ENCODE results near the gene RBM33. TPM values are rescaled to one million over a fixed set of nuclear protein-coding genes. Genes with fewer than 3 reads are reported as not detected.
"Not testable (repeated sequence)": the region's sequence is repeated elsewhere in the genome, so short reads cannot be mapped to it uniquely, and the experiment has no call there.

RBM33 gene
- total RNA-seq, 1 donor, result 23.7 TPM

DNA sequence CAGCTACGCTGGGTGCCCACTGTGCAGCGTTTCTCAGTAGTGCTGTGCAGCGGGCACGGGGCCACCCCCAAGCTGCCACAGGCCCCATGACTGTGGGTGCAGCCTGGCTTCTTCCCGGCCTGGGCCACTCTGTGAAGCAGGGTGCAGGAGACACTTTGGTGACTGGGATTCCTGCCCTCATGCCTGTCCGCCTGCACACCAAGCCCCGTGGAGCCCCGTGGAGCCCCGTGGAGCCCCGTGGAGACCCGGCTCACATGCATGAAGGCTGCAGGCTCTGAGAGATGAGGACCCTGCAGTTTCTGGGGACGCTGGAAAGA lies 171.7 kb downstream of the RBM33 start:
- H3K4me3 ChIP-seq (ENCODE audit: low read depth, low read length), result no peak overlapping the region
- TF ChIP-seq, protein P1, sequence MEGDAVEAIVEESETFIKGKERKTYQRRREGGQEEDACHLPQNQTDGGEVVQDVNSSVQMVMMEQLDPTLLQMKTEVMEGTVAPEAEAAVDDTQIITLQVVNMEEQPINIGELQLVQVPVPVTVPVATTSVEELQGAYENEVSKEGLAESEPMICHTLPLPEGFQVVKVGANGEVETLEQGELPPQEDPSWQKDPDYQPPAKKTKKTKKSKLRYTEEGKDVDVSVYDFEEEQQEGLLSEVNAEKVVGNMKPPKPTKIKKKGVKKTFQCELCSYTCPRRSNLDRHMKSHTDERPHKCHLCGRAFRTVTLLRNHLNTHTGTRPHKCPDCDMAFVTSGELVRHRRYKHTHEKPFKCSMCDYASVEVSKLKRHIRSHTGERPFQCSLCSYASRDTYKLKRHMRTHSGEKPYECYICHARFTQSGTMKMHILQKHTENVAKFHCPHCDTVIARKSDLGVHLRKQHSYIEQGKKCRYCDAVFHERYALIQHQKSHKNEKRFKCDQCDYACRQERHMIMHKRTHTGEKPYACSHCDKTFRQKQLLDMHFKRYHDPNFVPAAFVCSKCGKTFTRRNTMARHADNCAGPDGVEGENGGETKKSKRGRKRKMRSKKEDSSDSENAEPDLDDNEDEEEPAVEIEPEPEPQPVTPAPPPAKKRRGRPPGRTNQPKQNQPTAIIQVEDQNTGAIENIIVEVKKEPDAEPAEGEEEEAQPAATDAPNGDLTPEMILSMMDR (IDR thresholded peaks at IDR 0.05; ENCODE audit: insufficient read depth, low read depth, low read length), result no peak
- no peak for DNase-seq (ENCODE audit: low read depth)

DNA sequence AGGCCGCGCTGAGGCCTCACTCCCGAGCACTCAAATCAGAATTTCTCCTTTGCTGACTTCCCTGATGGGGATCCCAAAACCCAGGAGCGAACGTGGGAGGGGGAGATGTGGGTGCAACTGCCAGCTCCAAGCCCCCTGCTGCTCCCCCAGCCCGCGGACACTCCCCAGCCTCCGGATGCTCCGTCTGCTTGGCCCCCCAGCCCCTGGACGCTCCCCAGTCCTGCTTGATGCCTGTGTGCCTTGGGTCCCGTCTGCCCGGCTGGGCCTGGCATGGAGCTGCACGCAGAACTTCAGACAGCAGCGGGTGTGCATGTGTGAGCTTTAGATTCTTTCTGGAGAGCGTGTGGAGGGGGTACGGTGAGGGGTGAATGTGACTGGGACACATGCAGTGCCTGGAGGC lies 172.5 kb downstream of the RBM33 start:
- H3K4me3 ChIP-seq (ENCODE audit: low read depth, low read length), result no peak overlapping the region
- TF ChIP-seq, protein P1 (IDR thresholded peaks at IDR 0.05; ENCODE audit: insufficient read depth, low read depth, low read length), result no peak
- DNase-seq (ENCODE audit: low read depth), result no peak

DNA sequence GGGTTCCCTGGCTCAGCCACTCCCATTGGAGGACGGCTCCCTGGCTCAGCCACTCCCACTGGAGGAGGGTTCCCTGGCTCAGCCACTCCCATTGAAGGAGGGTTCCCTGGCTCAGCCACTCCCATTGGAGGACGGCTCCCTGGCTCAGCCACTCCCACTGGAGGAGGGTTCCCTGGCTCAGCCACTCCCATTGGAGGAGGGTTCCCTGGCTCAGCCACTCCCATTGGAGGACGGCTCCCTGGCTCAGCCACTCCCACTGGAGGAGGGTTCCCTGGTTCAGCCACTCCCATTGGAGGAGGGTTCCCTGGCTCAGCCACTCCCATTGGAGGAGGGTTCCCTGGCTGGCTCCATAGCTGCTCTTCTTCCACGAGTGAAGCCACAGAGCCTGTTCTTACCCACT lies 173.1 kb downstream of the RBM33 start:
- not testable (repeated sequence) for H3K4me3 ChIP-seq (ENCODE audit: low read depth, low read length); DNase-seq (ENCODE audit: low read depth)

DNA sequence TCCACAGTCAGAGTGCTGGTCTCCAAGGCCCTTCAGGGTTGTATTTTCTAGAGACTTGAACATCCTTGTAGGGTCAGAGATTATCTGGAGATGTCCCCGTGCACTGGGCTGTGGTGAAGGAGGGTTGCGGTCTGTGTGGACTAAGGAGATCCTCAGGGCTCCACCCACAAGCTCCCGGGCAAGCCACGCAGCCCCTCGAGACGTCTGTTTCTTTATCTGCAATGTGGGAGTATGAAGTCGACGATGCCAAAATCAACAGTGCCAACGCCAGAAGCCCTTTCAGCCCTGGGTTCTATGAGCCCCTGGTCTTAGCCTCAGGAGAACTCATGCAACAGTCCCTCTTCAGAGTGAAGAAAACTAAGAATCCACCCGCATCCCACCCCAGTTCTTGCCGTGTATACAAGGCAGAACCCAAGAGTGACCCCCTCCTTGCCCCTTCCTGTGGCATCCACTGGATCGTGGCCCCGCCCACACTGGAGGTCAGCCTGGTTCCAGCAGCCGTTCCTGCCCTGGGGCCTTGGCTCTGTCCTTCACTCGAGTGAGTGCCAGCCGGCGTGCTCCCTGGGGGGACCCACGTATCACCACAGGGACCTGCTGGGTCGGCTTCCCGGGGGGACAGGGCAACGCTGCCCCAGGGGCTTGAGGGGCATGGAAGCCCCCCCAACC lies 173.8 kb downstream of the RBM33 start:
- TF ChIP-seq, protein P1 (IDR thresholded peaks at IDR 0.05; ENCODE audit: insufficient read depth, low read depth, low read length), result no peak
- no peak for DNase-seq (ENCODE audit: low read depth)
- H3K4me3 ChIP-seq (ENCODE audit: low read depth, low read length), result no peak overlapping the region

DNA sequence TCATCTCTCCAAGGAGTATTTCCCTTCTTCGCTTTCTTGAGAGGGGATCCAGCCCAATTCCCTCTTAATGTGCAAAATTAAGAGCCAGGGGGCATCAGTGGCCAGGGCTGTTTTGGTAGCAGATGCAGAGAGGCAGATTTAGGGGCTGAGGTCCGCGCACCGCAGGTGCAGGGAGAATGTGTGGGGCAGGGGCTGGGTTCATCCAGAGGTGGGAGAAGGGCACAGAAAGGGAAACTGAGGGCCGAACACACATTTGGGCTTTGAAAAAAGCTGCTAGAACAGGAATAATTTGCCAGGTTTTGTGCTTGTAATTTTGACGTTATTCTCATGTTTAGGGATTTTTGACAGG lies 174.3 kb downstream of the RBM33 start:
- TF ChIP-seq, protein P1 (IDR thresholded peaks at IDR 0.05; ENCODE audit: insufficient read depth, low read depth, low read length), result no peak
- DNase-seq (ENCODE audit: low read depth), result no peak
- no peak overlapping the region for H3K4me3 ChIP-seq (ENCODE audit: low read depth, low read length)

DNA sequence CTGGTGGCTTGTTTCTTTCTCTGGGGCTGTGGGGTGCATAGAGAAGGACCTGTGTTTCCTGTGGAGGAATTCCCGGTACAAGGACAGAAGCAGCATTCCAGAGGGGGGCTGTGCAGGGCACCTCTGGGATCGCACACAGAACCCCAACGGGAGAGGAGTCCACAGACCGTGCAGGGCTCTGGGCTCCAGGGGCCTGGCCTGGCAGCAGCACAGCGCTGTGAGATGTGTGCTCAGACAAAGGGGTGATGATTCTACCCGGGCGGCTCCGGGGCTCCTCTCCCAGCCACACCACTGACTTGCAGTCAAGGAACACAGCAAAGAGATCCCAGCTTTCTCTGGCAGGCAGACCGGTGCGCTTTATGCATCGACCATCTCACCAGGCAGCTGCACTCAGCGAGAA lies 174.7 kb downstream of the RBM33 start:
- no peak overlapping the region for H3K4me3 ChIP-seq (ENCODE audit: low read depth, low read length)
- TF ChIP-seq, protein P1 (IDR thresholded peaks at IDR 0.05; ENCODE audit: insufficient read depth, low read depth, low read length), result no peak
- no peak for DNase-seq (ENCODE audit: low read depth)

DNA sequence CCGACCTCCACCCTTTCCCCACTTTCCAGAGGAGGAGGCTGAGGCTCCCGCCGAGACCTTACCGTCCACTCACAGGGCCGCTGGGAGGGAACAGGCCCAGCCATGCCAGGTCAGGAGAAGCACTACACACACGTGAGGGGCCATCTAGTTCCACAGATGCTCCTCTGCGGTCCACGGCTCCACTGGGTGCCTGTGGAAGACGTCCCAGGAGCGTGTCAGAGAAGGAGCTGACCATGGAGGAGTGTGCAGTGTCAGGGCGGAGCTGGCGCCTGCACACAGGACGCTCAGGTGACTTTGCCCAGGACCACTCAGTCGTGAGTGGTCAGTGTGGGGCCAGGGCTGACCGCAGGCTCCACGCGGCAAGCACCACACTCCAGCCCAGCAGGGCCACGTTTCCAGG lies 175.8 kb downstream of the RBM33 start:
- DNase-seq (ENCODE audit: low read depth), result no peak
- TF ChIP-seq, protein P1 (IDR thresholded peaks at IDR 0.05; ENCODE audit: insufficient read depth, low read depth, low read length), result no peak
- no peak overlapping the region for H3K4me3 ChIP-seq (ENCODE audit: low read depth, low read length)

All from fibroblast of villous mesenchyme (primary cell).